Lower leg skin (tissue), 4 donors: Measurements from ENCODE around the gene WDR54. TPM values are rescaled to one million over a fixed set of nuclear protein-coding genes. Genes with fewer than 3 reads are reported as not detected.

Source experiments
- DNase-seq, 2 donors: peaks; one replicate each; pipeline ENCODE4 v3.0.0-alpha.2; 2019; ENCODE audit warnings: low spot score in 2 of 2
- H3K4me3 ChIP-seq: fragments of 200-600 bp; sonication (generic); 2 replicates; pipeline ENCODE4 v1.5.1; 2017; ENCODE audit warnings: mild to moderate bottlenecking, low read depth; ENCODE audit not compliant: poor library complexity, severe bottlenecking
- POLR2A ChIP-seq, 2 donors: fragments of 450-650 bp; IDR thresholded peaks; one replicate each; pipeline ENCODE4 v1.6.1; 2016 to 2017; ENCODE audit warnings: antibody characterized with exemption in 2 of 2, mild to moderate bottlenecking in 1 of 2, moderate library complexity in 1 of 2
- WGBS, 2 donors: methylation state at CpG; one replicate each; pipeline ENCODE4 v1.1.5; 2018; 5-methylcytosine and 5-hydroxymethylcytosine counted together
- intact Hi-C: fragments of 100-400 bp; cut with DNase I; formaldehyde crosslinking; loops from one replicate; pipeline ENCODE4 v1.15.0; 2023; ENCODE audit warnings: low total_unique reads
- total RNA-seq, 4 donors: library from RNA; depleted of rRNA; stranded (reverse); fragments of >200 nt; gene quantifications; one replicate each; pipeline ENCODE4 v1.1.0, GENCODE V29; 2016
- TF ChIP-seq, protein P1 (sequence below), 3 donors: fragments of 450-650 bp; IDR thresholded peaks; one replicate each; pipeline ENCODE4 v1.5.1; 2016; ENCODE audit warnings: antibody characterized with exemption in 3 of 3, mild to moderate bottlenecking in 3 of 3, moderate library complexity in 2 of 3

Gene WDR54, protein sequence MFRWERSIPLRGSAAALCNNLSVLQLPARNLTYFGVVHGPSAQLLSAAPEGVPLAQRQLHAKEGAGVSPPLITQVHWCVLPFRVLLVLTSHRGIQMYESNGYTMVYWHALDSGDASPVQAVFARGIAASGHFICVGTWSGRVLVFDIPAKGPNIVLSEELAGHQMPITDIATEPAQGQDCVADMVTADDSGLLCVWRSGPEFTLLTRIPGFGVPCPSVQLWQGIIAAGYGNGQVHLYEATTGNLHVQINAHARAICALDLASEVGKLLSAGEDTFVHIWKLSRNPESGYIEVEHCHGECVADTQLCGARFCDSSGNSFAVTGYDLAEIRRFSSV
- 10 to 100 TPM in 1 of 4 donors, 1 to 10 TPM in 3; 5.5 to 13.3 (median 8.0) TPM for total RNA-seq

DNA sequence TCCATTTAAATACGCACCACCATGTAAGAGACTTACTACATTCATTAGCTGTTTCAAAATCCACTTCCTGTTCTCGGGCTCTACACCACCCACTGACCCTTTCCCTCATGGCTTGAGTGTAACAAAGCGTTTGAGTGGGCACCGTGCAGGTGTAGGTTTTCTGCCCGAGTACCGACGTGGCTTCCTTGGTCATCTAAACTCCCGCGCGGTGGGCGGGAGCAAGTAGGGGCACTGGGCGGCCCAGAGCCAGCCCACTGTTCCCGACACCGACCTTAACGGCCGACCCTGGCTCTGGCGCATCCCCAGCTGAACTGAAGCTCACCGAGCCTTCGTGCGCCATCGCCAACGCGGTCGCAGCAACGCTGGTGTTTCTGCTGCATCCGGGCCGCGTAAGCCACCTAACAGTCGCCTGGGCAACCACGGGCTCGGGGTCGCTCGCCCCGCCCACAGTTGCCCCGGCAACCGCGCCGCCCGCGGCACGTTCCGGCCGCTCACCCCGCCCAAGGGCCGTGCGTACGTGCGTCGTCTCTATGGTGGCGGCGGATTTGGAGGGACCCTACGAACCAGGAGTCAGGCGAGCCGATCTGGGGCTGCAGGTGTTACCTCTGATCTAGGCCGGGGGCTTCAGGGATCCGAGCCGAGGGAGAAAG, at the start of gene WDR54, which contains the start of gene C2orf81:
Gene WDR54, plus strand, starts transcription at position 510 of the 650 bp plus-strand sequence. CDS start 424 bp downstream, outside the sequence.
Gene C2orf81, minus strand, starts transcription at position 399 of the 650 bp plus-strand sequence. Its CDS starts 59 bp downstream, at position 340.
- 1% methylated on average over 24 to 39 of the region's 57 CpGs for WGBS, 2 donors
- DNase-seq: peak; percentile 67 to 96
- intact Hi-C loops: no loop called here
- peak within 1 kb of the TSS; percentile 34 for H3K4me3 ChIP-seq
- TF ChIP-seq POLR2A (IDR thresholded peaks at IDR 0.05): no peak
- TF ChIP-seq, protein P1, sequence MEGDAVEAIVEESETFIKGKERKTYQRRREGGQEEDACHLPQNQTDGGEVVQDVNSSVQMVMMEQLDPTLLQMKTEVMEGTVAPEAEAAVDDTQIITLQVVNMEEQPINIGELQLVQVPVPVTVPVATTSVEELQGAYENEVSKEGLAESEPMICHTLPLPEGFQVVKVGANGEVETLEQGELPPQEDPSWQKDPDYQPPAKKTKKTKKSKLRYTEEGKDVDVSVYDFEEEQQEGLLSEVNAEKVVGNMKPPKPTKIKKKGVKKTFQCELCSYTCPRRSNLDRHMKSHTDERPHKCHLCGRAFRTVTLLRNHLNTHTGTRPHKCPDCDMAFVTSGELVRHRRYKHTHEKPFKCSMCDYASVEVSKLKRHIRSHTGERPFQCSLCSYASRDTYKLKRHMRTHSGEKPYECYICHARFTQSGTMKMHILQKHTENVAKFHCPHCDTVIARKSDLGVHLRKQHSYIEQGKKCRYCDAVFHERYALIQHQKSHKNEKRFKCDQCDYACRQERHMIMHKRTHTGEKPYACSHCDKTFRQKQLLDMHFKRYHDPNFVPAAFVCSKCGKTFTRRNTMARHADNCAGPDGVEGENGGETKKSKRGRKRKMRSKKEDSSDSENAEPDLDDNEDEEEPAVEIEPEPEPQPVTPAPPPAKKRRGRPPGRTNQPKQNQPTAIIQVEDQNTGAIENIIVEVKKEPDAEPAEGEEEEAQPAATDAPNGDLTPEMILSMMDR (IDR thresholded peaks at IDR 0.05): no peak

DNA sequence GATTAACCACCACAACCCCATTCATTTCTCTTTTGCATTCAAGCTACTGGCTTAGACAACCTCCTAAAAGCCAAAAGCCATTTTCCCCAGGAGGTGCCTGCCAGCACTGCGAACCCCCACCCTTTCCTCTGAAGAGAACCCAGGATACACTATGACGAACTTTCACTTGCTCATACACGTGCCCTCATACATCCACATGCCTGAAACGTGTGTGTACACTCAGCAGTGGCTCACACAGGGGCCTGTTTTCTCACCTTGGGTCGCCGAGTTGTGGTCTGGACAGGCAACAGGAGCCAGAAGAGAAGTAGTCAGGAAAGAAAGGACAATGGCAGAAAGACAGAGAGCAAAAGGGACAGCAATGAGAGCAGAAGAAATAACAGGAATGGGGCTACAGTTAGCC, 48.9 kb upstream of the WDR54 start:
- WGBS, 2 donors: 74 to 79% methylated on average over 6 of the region's 6 CpGs
- intact Hi-C loops: no loop called here
- TF ChIP-seq, protein P1 (IDR thresholded peaks at IDR 0.05): no peak
- no peak for TF ChIP-seq POLR2A (IDR thresholded peaks at IDR 0.05)

DNA sequence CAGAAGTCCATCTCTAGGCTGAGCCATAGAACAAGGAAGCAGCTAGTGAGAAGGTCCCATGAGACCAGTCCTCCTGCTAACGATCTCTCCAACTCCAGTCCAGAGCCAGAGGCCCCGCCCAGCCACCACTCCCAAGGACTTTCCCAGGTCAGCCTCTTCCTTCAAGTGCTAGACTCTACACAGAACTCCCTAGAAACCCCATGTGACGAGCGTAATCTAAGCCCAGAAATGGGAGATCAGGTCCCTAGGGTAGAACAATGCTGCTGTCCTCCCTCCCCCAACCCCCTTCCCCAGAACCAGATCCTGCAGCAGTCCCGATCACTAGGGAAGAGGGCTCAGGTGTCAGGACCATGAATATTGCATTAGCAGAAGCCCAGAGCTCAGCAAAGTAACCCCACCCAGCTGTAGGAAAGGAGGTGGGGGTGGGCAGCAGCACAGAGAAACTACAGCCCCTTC, 48.3 kb upstream of the WDR54 start:
- intact Hi-C loops: no loop called here
- H3K4me3 ChIP-seq: no peak overlapping the region
- no peak for DNase-seq
- TF ChIP-seq POLR2A (IDR thresholded peaks at IDR 0.05): no peak
- TF ChIP-seq, protein P1 (IDR thresholded peaks at IDR 0.05): no peak
- WGBS, 2 donors: 55 to 63% methylated on average over 5 of the region's 5 CpGs

More for the DNA sequence above, 48.9 kb upstream of the WDR54 start:
- no peak overlapping the region for H3K4me3 ChIP-seq
- no peak for DNase-seq

DNA sequence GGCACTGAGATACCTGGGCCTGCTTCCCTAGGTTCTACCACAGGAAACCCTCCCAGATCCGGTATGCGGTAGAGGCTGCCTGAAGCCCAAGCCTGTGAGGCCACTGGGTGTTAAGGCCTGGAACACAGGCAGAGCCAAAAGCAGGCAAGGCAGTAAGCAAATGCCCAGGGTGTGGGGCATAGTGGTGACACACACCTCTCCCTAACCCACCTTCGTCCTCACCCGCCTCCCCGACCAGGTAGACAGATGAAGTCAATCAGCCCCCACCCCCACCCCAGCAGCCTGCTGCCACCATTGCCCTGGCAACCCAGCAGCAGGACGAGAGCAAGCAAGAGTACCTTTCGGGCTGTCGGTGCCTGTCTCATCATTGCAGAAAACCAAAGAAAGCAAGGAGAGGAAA, 47.5 kb upstream of the WDR54 start:
- no peak overlapping the region for H3K4me3 ChIP-seq
- TF ChIP-seq POLR2A (IDR thresholded peaks at IDR 0.05): no peak
- TF ChIP-seq, protein P1 (IDR thresholded peaks at IDR 0.05): no peak
- DNase-seq: no peak
- intact Hi-C loops: no loop called here
- WGBS, 2 donors: 74 to 85% methylated on average over 8 of the region's 8 CpGs

DNA sequence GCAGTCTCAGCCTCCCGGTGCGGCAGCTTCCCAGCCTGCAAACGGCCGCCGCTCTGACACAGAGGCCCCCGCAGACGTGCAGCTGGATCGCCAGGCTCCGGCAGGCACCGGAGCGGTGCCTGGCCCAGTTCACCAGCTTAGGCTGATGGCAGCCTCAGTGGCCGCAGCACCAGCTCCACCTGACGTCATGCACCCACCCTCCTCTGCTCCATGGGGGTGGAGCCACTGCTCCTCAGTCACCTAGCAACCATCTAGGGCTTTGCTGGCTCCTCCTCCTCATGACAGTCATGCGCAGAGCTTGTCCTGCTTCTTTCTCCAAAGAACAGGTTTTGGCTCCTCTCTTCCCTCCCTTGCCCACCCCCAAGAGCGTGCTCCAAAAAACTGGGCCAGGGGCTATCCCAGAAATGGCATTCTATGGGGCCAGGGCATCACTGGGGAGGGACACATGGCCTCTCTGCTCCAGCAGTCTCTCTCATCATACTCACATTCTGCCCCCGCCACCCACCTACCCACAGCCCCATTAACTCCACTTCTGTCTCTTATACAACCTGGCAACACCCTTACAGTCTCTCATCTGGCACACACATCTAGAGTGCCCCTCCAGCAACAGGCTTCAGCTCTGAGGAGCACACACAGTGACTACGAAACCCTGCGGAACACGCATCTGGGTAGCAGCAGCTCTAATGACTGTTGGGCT, 46.9 kb upstream of the WDR54 start:
- TF ChIP-seq, protein P1 (IDR thresholded peaks at IDR 0.05): no peak
- TF ChIP-seq POLR2A (IDR thresholded peaks at IDR 0.05): no peak
- DNase-seq: peak in 1 of 2 donors; percentile 20
- whole genome bisulfite sequencing, 2 donors: 67 to 73% methylated on average over 11 to 18 of the region's 19 CpGs
- intact Hi-C loops: no loop called here
- H3K4me3 ChIP-seq: no peak overlapping the region
